GM10266 (cell line): Measurements from ENCODE around the gene ECI2.

Experiments
- DNase-seq: peaks from one replicate; pipeline ENCODE4 v3.0.0; 2012; ENCODE audit errors: extremely low spot score
- TF ChIP-seq, protein P1 (sequence below): IDR thresholded peaks from 2 replicates; pipeline ENCODE4 v1.5.1; 2012; ENCODE audit warnings: mild to moderate bottlenecking, low read depth; ENCODE audit not compliant: control insufficient read depth, insufficient read depth; ENCODE audit errors: missing control alignments

The ECI2 gene

DNA sequence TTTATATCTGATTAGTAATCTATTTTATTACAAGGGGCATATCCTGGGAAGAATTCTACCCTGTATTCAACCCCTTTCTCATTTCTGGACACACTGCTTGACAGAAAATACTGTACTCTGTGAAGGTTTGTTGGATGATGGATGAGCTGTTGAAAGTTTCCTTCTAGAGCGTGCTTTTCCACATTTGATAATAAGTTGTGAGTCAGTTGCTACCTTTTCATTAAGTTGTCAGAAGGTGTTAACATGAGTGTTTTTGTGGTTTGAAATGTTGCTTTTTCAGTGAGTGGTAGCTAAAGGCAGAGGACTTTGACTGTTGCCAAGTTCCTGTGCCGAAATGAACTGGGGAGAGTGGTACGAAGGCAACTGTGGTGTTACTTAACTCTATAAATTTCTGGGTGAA lies 3.9 kb upstream of the ECI2 start:
- no peak for DNase-seq
- TF ChIP-seq, protein P1, sequence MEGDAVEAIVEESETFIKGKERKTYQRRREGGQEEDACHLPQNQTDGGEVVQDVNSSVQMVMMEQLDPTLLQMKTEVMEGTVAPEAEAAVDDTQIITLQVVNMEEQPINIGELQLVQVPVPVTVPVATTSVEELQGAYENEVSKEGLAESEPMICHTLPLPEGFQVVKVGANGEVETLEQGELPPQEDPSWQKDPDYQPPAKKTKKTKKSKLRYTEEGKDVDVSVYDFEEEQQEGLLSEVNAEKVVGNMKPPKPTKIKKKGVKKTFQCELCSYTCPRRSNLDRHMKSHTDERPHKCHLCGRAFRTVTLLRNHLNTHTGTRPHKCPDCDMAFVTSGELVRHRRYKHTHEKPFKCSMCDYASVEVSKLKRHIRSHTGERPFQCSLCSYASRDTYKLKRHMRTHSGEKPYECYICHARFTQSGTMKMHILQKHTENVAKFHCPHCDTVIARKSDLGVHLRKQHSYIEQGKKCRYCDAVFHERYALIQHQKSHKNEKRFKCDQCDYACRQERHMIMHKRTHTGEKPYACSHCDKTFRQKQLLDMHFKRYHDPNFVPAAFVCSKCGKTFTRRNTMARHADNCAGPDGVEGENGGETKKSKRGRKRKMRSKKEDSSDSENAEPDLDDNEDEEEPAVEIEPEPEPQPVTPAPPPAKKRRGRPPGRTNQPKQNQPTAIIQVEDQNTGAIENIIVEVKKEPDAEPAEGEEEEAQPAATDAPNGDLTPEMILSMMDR = no peak

- TF ChIP-seq, protein P1 = no peak
Measured at GRCh38 chr6:4138186-4138585, 2.8 kb upstream of the ECI2 start.

GRCh38 chr6:4136354-4136831 lies 1.0 kb upstream of the ECI2 start:
- TF ChIP-seq, protein P1 = no peak

More at GRCh38 chr6:4138186-4138585, 2.8 kb upstream of the ECI2 start:
- DNase-seq = no peak

DNA sequence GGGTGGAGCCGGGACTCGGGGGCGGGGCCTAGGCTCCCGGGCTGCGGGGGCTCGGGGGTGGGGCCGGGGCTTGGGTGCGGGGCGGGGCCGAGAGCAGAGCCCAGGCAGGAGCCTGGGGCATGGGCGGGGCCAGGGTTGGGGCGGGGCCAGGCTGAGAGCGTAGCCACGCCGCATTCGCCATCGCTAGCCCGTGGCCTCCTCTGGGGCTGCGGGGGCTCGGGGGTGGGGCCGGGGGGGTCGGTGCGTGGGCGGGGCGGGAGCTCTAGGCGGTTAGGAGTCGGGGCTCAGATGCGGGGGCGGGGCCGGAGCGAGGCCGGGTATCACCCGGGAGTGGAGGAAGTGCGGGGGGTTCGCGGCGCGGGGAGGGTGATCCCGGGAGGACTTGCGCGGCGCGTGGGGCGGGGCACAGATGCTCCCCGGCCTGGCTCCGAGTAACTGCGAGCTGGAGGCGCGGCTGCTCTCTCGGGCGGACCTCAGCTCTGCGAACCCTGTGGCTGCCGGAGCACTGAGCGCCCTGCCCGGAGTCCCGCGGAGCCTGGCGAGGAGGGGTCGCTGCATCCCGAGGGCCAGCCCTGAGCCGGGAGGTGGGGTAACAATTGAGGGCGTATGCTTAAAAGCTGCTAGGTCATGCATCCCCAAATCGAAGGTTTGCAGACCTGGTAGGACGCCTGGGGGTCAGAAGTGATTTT lies 434 bp upstream of the ECI2 start:
- DNase-seq = peak; percentile 99
- TF ChIP-seq, protein P1 = no peak

More at GRCh38 chr6:4136354-4136831, 1.0 kb upstream of the ECI2 start:
- DNase-seq = no peak

- DNase-seq = no peak
- TF ChIP-seq, protein P1 = no peak
Measured at GRCh38 chr6:4133941-4134838, 1.2 kb downstream of the ECI2 start.

- DNase-seq = no peak
- TF ChIP-seq, protein P1 = no peak
Measured at GRCh38 chr6:4130357-4130987, 4.9 kb downstream of the ECI2 start.
